Measurements from ENCODE around the gene APBA1. TPM values are rescaled to one million over a fixed set of nuclear protein-coding genes. Genes with fewer than 3 reads are reported as not detected.

APBA1 gene
- total RNA-seq, 8 experiments from 2014 or later = 0.73 to 30.5 (median 15.7) TPM

GRCh38 chr9:69432623-69433022 lies 239.5 kb downstream of the APBA1 start:
- WGBS, 10 experiments = 86 to 94% (median 89%) methylated on average over 2 to 7 of the region's 11 CpGs; no CpG with 5 or more reads in 6 of the 10 experiments
- no peak overlapping the region for H3K4me3 ChIP-seq
- in situ Hi-C loops (cut with MboI; ENCODE audit: low pct_unique_long_range_greater_than_20kb in 2 of 9, low sequenced_read_pairs in 9 of 9, unreplicated experiment in 9 of 9) = loop anchor here in 3 of 9 experiments (25.0 kb wide), 3 partner anchors 105 to 480 kb away; no protein-coding TSS in a partner anchor
- no peak overlapping the region for H3K27ac ChIP-seq
- no peaks in the 10 kb centered on the region for H3K4me1 ChIP-seq (replicated peaks in 1 of 2)
- ATAC-seq (replicated peaks in 6 of 8) = no peak

DNA sequence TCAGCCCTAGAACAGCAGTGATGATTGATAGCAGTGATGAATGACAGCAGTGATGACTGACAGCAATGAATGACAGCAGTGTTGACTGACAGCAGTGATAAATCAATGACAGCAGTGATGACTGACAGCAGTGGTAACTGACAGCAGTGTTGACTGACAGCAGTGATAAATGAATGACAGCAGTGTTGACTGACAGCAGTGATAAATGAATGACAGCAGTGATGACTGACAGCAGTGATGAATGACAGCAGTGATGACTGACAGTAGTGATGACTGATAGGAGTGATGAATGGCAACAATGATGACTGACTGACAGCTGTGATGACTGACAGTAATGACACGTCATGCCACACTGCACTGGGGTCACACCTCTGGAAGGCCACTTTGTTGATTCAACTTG lies 240.4 kb downstream of the APBA1 start:
- Histone ChIP-seq H3K4me1 (replicated peaks in 1 of 2) (peaks cover 0 to 2% of the 10 kb centered on the region in 2 donors), H3K4me3 (no peak overlapping the region), H3K27ac (no peak overlapping the region)
- in situ Hi-C loops (cut with MboI; ENCODE audit: low pct_unique_long_range_greater_than_20kb in 2 of 9, low sequenced_read_pairs in 9 of 9, unreplicated experiment in 9 of 9) = loop anchor here in 3 of 9 experiments (25.0 kb wide), 3 partner anchors 106 to 481 kb away; no protein-coding TSS in a partner anchor
- ATAC-seq (replicated peaks in 6 of 8) = no peak
- WGBS, 10 experiments = 71 to 100% (median 100%) methylated on average over 1 of the region's 1 CpG; no CpG with 5 or more reads in 5 of the 10 experiments

DNA sequence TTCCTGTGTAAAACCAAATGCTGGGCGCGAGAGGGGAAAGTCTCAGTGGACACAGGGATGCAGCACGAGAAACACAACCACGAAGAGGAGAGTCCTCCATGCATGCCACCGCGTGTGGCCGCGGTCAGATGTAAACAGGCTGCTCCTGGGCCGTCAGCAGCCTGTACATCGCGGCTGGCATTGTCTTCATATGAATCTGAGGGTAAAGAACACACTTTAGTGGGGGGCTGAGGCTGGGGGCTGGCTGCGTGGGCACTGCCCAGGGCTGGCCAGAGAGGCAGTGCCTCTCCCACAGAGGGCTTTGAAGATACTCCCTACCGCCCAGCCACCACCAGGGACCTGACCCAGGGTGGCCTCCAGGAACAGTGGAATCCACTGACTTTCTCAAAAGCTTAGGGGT lies 241.0 kb downstream of the APBA1 start:
- H3K4me1 ChIP-seq (replicated peaks in 1 of 2) = peaks cover 0 to 2% of the 10 kb centered on the region in 2 donors
- WGBS, 10 experiments = 60 to 100% (median 90%) methylated on average over 1 to 8 of the region's 13 CpGs; no CpG with 5 or more reads in 2 of the 10 experiments
- no peak for ATAC-seq (replicated peaks in 6 of 8)
- in situ Hi-C loops (cut with MboI; ENCODE audit: low pct_unique_long_range_greater_than_20kb in 2 of 9, low sequenced_read_pairs in 9 of 9, unreplicated experiment in 9 of 9) = loop anchor here in 3 of 9 experiments (25.0 kb wide), 3 partner anchors 106 to 481 kb away; no protein-coding TSS in a partner anchor
- no peak overlapping the region for H3K4me3 ChIP-seq
- H3K27ac ChIP-seq = no peak overlapping the region

- ATAC-seq (replicated peaks in 6 of 8) = no peak
- Histone ChIP-seq H3K4me1 (replicated peaks in 1 of 2) (peaks cover 0 to 2% of the 10 kb centered on the region in 2 donors), H3K4me3 (no peak overlapping the region), H3K27ac (no peak overlapping the region)
- WGBS, 10 experiments = 60 to 83% (median 60%) methylated on average over 1 of the region's 4 CpGs; no CpG with 5 or more reads in 7 of the 10 experiments
- in situ Hi-C loops (cut with MboI; ENCODE audit: low pct_unique_long_range_greater_than_20kb in 2 of 9, low sequenced_read_pairs in 9 of 9, unreplicated experiment in 9 of 9) = loop anchor here in 3 of 9 experiments (25.0 kb wide), 3 partner anchors 107 to 482 kb away; no protein-coding TSS in a partner anchor
These were observed 242.0 kb downstream of the APBA1 start for GRCh38 chr9:69430206-69430605.

DNA sequence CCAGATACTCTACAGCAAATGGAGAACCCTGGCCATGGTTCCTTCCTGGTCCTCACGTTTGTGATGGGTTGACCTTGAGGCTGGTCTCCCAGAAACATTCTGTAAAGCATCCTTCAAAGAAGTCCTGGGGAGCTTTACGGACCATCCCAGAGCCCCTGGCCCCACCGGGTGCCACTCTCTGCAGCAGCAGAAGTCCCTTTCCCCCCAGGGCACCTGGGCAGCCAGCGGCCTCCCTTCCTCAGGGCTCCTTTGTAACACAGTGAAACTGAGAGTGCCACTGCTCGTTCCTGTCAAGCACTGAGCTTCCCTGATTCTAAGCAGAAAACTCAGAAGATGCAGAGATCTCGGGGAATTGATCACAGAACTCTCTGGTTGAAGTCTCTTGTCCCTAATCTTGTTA lies 242.9 kb downstream of the APBA1 start:
- in situ Hi-C loops (cut with MboI; ENCODE audit: low pct_unique_long_range_greater_than_20kb in 2 of 9, low sequenced_read_pairs in 9 of 9, unreplicated experiment in 9 of 9) = loop anchor here in 4 of 9 experiments (10.0 to 25.0 kb wide), 4 partner anchors 108 to 483 kb away; no protein-coding TSS in a partner anchor
- no peak for ATAC-seq (replicated peaks in 6 of 8)
- peaks cover 0 to 2% of the 10 kb centered on the region in 2 donors for H3K4me1 ChIP-seq (replicated peaks in 1 of 2)
- no peak overlapping the region for H3K27ac ChIP-seq
- WGBS, 10 experiments = 40 to 100% (median 81%) methylated on average over 1 to 5 of the region's 6 CpGs; no CpG with 5 or more reads in 2 of the 10 experiments
- no peak overlapping the region for H3K4me3 ChIP-seq

- no peak for ATAC-seq (replicated peaks in 6 of 8)
- Histone ChIP-seq H3K4me1 (replicated peaks in 1 of 2) (peaks cover 0 to 2% of the 10 kb centered on the region in 2 donors), H3K27ac (no peak overlapping the region), H3K4me3 (no peak overlapping the region)
- in situ Hi-C loops (cut with MboI; ENCODE audit: low pct_unique_long_range_greater_than_20kb in 2 of 9, low sequenced_read_pairs in 9 of 9, unreplicated experiment in 9 of 9) = loop anchor here in 4 of 9 experiments (10.0 to 25.0 kb wide), 4 partner anchors 109 to 484 kb away; no protein-coding TSS in a partner anchor
- 30 to 100% (median 84%) methylated on average over 1 to 8 of the region's 15 CpGs; no CpG with 5 or more reads in 2 of the 10 experiments for WGBS, 10 experiments
These were observed 244.0 kb downstream of the APBA1 start for GRCh38 chr9:69428017-69428785.

GRCh38 chr9:69427286-69427685 lies 244.9 kb downstream of the APBA1 start:
- WGBS, 10 experiments = 40 to 83% (median 71%) methylated on average over 1 of the region's 4 CpGs; no CpG with 5 or more reads in 7 of the 10 experiments
- ATAC-seq (replicated peaks in 6 of 8) = no peak
- peaks cover 0 to 2% of the 10 kb centered on the region in 2 donors for H3K4me1 ChIP-seq (replicated peaks in 1 of 2)
- H3K27ac ChIP-seq = no peak overlapping the region
- H3K4me3 ChIP-seq = no peak overlapping the region
- in situ Hi-C loops (cut with MboI; ENCODE audit: low pct_unique_long_range_greater_than_20kb in 2 of 9, low sequenced_read_pairs in 9 of 9, unreplicated experiment in 9 of 9) = loop anchor here in 4 of 9 experiments (10.0 to 25.0 kb wide), 4 partner anchors 110 to 485 kb away; no protein-coding TSS in a partner anchor

DNA sequence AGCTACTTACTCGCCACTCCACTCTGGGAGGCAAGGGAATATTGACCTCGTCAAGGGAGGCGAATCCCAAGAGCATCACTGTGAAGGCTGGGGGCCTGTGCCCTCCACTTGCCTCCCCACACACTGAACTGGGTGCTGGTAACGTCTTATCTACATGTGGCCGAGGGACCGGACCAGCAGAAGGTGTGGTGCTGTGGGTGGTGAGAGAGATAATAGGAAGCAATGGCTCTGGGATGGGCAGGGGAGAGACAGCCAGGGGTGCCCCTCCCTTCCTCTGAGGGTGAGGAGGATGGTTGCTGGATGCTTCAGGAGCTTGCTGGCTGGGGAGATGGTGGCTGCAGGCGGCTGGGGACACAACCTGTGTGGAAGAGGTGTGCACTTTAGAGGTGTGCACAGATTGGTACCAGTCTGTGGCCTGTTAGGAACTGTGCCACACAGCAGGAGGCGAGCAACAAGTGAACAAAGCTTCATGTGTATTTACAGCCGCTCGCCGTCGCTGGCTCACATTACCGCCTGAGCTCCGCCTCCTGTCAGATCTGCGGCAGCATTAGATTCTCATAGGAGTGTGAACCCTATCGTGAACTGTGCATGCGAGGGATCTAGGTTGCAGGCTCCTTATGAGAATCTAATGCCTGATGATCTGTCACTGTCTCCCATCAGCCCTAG lies 246.9 kb downstream of the APBA1 start:
- Histone ChIP-seq H3K4me1 (replicated peaks in 1 of 2) (peaks cover 0 to 2% of the 10 kb centered on the region in 2 donors), H3K4me3 (no peak overlapping the region), H3K27ac (no peak overlapping the region)
- ATAC-seq (replicated peaks in 6 of 8) = peak in 1 of 8 experiments; percentile 32
- in situ Hi-C loops (cut with MboI; ENCODE audit: low pct_unique_long_range_greater_than_20kb in 2 of 9, low sequenced_read_pairs in 9 of 9, unreplicated experiment in 9 of 9) = loop anchor here in 4 of 9 experiments (10.0 to 25.0 kb wide), 4 partner anchors 112 to 487 kb away; no protein-coding TSS in a partner anchor
- 53 to 100% (median 84%) methylated on average over 2 to 9 of the region's 17 CpGs; no CpG with 5 or more reads in 2 of the 10 experiments for WGBS, 10 experiments

DNA sequence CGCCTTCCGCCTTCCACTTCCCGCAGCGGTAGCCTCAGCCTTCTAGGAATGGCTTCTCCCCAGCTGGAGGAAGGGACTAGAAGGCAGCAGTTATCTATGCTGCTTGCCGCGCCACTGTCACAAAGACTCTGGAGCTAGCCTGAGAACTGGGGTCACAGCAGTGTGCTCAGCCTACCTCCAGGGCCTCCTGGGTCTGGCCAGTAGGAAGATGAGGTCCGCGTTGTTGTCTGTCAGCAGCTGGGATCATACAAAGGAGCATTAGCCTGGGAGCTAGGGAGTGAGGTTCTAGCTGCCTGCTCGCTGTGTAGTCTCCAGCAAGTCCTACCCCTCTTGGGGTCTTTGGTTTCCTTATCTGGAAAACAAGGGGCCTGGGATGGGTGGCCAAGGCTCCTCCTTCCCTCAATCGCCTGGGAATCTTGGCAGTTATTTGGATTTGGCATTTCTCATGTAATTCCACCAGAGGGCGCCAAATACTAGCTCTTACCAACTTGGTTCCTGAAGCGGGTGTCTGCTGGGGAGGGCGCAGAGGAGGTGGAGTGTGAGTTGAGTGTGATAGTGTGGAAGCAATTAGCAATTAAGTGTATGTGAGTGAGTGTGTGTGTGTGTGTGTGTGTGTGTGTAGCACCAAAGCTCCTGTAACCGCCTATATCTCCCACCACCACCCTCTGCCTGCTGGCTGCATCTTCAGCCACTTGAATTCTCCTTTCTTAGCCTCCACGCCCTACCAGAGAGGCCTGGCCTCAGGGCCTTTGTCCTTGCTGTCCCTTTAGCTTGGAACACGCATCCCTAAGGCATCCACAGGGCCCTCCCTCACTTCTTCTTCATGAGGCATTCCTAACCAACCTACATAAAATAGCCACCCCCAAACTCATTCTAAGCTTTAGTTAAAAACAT lies 250.0 kb downstream of the APBA1 start:
- 0 to 83% (median 40%) methylated on average over 1 to 7 of the region's 16 CpGs; no CpG with 5 or more reads in 3 of the 10 experiments for WGBS, 10 experiments
- ATAC-seq (replicated peaks in 6 of 8) = peak; percentile 61 to 80 (median 68)
- in situ Hi-C loops (cut with MboI; ENCODE audit: low pct_unique_long_range_greater_than_20kb in 2 of 9, low sequenced_read_pairs in 9 of 9, unreplicated experiment in 9 of 9) = loop anchor here in 3 of 9 experiments (10.0 to 25.0 kb wide), 3 partner anchors 115 to 490 kb away; no protein-coding TSS in a partner anchor
- Histone ChIP-seq H3K27ac (no peak overlapping the region), H3K4me3 (no peak overlapping the region), H3K4me1 (replicated peaks in 1 of 2) (peaks cover 0 to 2% of the 10 kb centered on the region in 2 donors)

DNA sequence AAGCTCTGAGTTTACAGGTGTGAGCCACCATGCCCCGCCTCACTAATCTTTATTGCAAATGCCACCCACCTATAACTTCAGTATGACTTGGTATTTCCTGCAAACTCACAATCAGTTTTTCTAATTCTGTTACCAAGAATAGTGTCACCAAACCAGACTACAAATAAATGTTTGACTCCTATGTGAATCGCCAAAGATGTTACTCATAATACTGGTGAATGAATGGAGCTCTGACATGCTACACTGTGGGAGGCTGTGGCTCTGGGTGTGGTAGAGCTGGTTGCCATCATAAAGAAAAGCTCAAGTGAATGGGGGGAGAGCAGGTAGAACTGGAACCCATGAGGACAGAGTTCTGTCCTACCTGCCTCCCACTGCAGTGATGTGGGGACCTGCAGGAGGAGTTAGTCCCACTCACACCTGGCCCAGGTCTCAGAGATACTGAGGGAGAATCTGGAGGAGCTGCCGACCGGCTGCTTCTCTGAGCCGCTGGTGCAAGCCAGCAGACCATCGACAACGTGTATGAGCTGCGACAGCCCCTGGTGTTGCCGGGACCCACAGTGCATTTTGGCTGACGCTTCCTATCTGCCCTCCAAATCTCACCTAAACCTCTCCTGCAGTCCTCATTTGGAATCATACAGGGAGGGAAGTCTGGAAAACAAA lies 251.4 kb downstream of the APBA1 start:
- no peak overlapping the region for H3K4me3 ChIP-seq
- in situ Hi-C loops (cut with MboI; ENCODE audit: low pct_unique_long_range_greater_than_20kb in 2 of 9, low sequenced_read_pairs in 9 of 9, unreplicated experiment in 9 of 9) = loop anchor here in 3 of 9 experiments (10.0 to 25.0 kb wide), 3 partner anchors 117 to 492 kb away; no protein-coding TSS in a partner anchor
- no peak for ATAC-seq (replicated peaks in 6 of 8)
- H3K27ac ChIP-seq = no peak overlapping the region
- H3K4me1 ChIP-seq (replicated peaks in 1 of 2) = no peaks in the 10 kb centered on the region
- 0 to 100% (median 93%) methylated on average over 1 to 3 of the region's 10 CpGs; no CpG with 5 or more reads in 4 of the 10 experiments for WGBS, 10 experiments

DNA sequence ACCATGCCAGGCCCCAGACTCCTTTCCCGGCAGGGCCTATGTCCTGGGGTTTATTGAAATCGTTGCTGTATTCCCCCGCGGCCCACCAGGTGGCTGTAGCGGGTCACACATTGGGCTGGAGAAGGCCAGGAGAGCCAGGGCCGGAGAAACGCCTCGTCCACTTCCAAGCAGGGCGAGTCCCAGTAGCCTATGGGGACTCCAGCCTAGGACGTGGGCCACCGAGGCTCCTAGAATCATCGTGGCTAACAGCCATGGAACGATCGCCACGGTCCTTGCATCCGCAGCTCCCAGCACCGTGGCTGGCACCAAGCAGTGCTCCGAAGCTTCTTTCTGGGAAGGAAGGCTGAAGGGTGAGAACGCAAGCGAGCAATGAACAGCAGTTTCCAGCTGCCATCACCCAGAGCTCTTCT lies 259.4 kb downstream of the APBA1 start:
- ATAC-seq (replicated peaks in 6 of 8) = peak in 7 of 8 experiments; percentile 35 to 100 (median 66)
- H3K27ac ChIP-seq = no peak overlapping the region
- no peaks in the 10 kb centered on the region for H3K4me1 ChIP-seq (replicated peaks in 1 of 2)
- 0 to 57% (median 37%) methylated on average over 2 to 12 of the region's 20 CpGs; no CpG with 5 or more reads in 2 of the 10 experiments for WGBS, 10 experiments
- no peak overlapping the region for H3K4me3 ChIP-seq
- in situ Hi-C loops (cut with MboI; ENCODE audit: low pct_unique_long_range_greater_than_20kb in 2 of 9, low sequenced_read_pairs in 9 of 9, unreplicated experiment in 9 of 9) = loop anchor here in 3 of 9 experiments (25.0 kb wide), 2 partner anchors 125 to 500 kb away; no protein-coding TSS in a partner anchor

Measured in motor neuron (in vitro differentiated cells).